PC-3 (cell line): ENCODE data around the gene TUFT1. TPM values are rescaled to one million over a fixed set of nuclear protein-coding genes. Genes with fewer than 3 reads are reported as not detected.

ENCODE experiments used
- ATAC-seq: fragments of 200-7000 bp; cut with Tn5 transposase; 2 replicates; pipeline ENCODE4 v1.9.1; 2020; ENCODE audit warnings: mild to moderate bottlenecking, moderate library complexity
- BruUV-seq: library from RNA; stranded (reverse); fragments of 400-500 nt; replicated peaks from 2 replicates; lab custom pipeline; 2021; lab: Mats Ljungman, UMichigan
- CTCF ChIA-PET: fragments of 300-600 bp; sonication (Branson Sonifier 250); formaldehyde crosslinking; loops from one replicate; lab custom pipeline; 2022; ENCODE audit warnings: antibody characterized with exemption; lab: Charles Lee
- POLR2A ChIA-PET: fragments of 300-600 bp; sonication (Branson Sonifier 250); formaldehyde crosslinking; loops from one replicate; lab custom pipeline; 2022; ENCODE audit warnings: antibody characterized with exemption; ENCODE audit not compliant: unreplicated experiment; lab: Charles Lee
- DNase-seq: peaks from one replicate; pipeline ENCODE4 v3.0.0-alpha.2; 2015
- H2AFZ ChIP-seq: fragments of 300-600 bp; sonication (generic); 2 replicates; pipeline ENCODE4 v1.6.0; 2016; ENCODE audit warnings: antibody characterized with exemption, low read length
- H3F3A ChIP-seq: fragments of 300-600 bp; sonication (generic); one replicate; pipeline ENCODE4 v1.6.0; 2017; ENCODE audit warnings: antibody characterized with exemption, low read length, control low read depth, mild to moderate bottlenecking; ENCODE audit not compliant: unreplicated experiment
- H3K27ac ChIP-seq: fragments of 300-600 bp; sonication (generic); 2 replicates; pipeline ENCODE4 v1.5.1; 2016; ENCODE audit warnings: mild to moderate bottlenecking, low read length
- H3K27me3 ChIP-seq: fragments of 300-600 bp; sonication (generic); 2 replicates; pipeline ENCODE4 v1.6.1; 2016; ENCODE audit warnings: low read length, mixed read lengths
- H3K36me3 ChIP-seq: fragments of 300-600 bp; sonication (generic); 2 replicates; pipeline ENCODE4 v1.6.1; 2016; ENCODE audit warnings: low read depth, mixed run types, low read length, mixed read lengths
- H3K4me1 ChIP-seq: fragments of 300-600 bp; sonication (generic); 2 replicates; pipeline ENCODE4 v1.5.1; 2016; ENCODE audit warnings: low read length; ENCODE audit not compliant: insufficient read depth
- H3K4me2 ChIP-seq: fragments of 300-600 bp; sonication (generic); 2 replicates; pipeline ENCODE4 v1.6.0; 2016; ENCODE audit warnings: low read length
- H3K4me3 ChIP-seq: fragments of 300-600 bp; sonication (generic); 2 replicates; pipeline ENCODE4 v1.5.1; 2016; ENCODE audit warnings: mild to moderate bottlenecking, low read length, mixed read lengths
- H3K79me2 ChIP-seq: fragments of 300-600 bp; sonication (generic); 2 replicates; pipeline ENCODE4 v1.6.1; 2017; ENCODE audit warnings: low read length, mixed read lengths
- H3K9ac ChIP-seq: fragments of 300-600 bp; sonication (generic); 2 replicates; pipeline ENCODE4 v1.6.0; 2016; ENCODE audit warnings: mild to moderate bottlenecking, low read length
- H3K9me2 ChIP-seq: fragments of 300-600 bp; sonication (generic); replicated peaks from 2 replicates; pipeline ENCODE4 v1.6.1; 2016; ENCODE audit warnings: mixed run types, low read length, mixed read lengths
- H3K9me3 ChIP-seq: fragments of 300-600 bp; sonication (generic); 2 replicates; pipeline ENCODE4 v1.6.1; 2016; ENCODE audit warnings: low read length, mixed read lengths
- H4K20me1 ChIP-seq: fragments of 300-600 bp; sonication (generic); 2 replicates; pipeline ENCODE4 v1.6.1; 2016; ENCODE audit warnings: low read length, mixed read lengths
- EZH2 ChIP-seq: fragments of 300-600 bp; sonication (generic); IDR thresholded peaks from one replicate; pipeline ENCODE4 v1.6.1; 2017; ENCODE audit warnings: antibody characterized with exemption, mild to moderate bottlenecking, low read length; ENCODE audit not compliant: unreplicated experiment
- EZH2phosphoT487 ChIP-seq: fragments of 300-600 bp; sonication (generic); IDR thresholded peaks from 2 replicates; pipeline ENCODE4 v1.6.1; 2018; ENCODE audit warnings: mild to moderate bottlenecking, antibody characterized with exemption, low read length, borderline replicate concordance
- intact Hi-C: fragments of 100-400 bp; cut with micrococcal nuclease; formaldehyde crosslinking; loops from 2 replicates; pipeline ENCODE4 v1.9.0; 2023
- total RNA-seq: library from RNA; depleted of rRNA; stranded (reverse); fragments of >200 nt; gene quantifications from 2 replicates; pipeline ENCODE4 v1.2.3, GENCODE V29; 2014
- TF ChIP-seq, protein P1 (sequence below): fragments of 300-600 bp; sonication (generic); conservative IDR thresholded peaks from 2 replicates; pipeline ENCODE4 v1.5.1; 2017; ENCODE audit warnings: antibody characterized with exemption, low read depth, mild to moderate bottlenecking, low read length

TUFT1 gene
- total RNA-seq, 1 experiment from 2014 or later, result 33.9 TPM

GRCh38 chr1:151502859-151503780, 37.0 kb upstream of the TUFT1 start:
- CTCF ChIA-PET, result no interaction called here

DNA sequence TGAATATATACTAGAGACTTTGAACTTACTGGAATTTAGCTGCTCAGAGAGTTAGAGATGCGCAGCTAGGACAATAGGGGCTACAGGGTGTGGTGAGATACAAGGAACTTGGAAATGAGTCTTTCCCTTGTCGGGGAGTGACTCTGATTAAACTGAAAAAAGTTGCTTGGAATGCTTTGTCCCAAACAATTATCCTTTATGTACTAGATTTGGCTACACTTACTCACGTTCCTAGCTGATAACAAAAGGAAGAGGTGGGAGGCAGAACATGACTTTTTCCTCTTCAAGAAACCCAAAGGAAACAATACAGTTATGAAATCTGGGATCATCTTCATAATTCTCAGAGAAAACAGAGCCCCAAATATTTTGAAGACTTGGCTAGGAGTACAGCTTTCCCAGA, 35.9 kb upstream of the TUFT1 start:
- ChIA-PET CTCF (no interaction called here), POLR2A (interaction anchor here (0.7 kb wide), 1 partner anchor 10 kb away, joined by 9 read pairs; no protein-coding TSS in a partner anchor)
- Histone ChIP-seq H3K36me3 (no peaks in the 10 kb centered on the region), H3K27ac (no peak overlapping the region), H3K9me2 (no peaks in the 10 kb centered on the region), H3K9ac (no peak overlapping the region), H3F3A (no peaks in the 10 kb centered on the region), H3K4me1 (no peaks in the 10 kb centered on the region), H3K4me2 (no peak overlapping the region), H2AFZ (no peak overlapping the region), H3K9me3 (no peaks in the 10 kb centered on the region), H3K27me3 (no peaks in the 10 kb centered on the region), H4K20me1 (no peaks in the 10 kb centered on the region), H3K79me2 (no peaks in the 10 kb centered on the region), H3K4me3 (no peak overlapping the region)
- no peak for ATAC-seq
- no peak for DNase-seq
- TF ChIP-seq, protein P1, sequence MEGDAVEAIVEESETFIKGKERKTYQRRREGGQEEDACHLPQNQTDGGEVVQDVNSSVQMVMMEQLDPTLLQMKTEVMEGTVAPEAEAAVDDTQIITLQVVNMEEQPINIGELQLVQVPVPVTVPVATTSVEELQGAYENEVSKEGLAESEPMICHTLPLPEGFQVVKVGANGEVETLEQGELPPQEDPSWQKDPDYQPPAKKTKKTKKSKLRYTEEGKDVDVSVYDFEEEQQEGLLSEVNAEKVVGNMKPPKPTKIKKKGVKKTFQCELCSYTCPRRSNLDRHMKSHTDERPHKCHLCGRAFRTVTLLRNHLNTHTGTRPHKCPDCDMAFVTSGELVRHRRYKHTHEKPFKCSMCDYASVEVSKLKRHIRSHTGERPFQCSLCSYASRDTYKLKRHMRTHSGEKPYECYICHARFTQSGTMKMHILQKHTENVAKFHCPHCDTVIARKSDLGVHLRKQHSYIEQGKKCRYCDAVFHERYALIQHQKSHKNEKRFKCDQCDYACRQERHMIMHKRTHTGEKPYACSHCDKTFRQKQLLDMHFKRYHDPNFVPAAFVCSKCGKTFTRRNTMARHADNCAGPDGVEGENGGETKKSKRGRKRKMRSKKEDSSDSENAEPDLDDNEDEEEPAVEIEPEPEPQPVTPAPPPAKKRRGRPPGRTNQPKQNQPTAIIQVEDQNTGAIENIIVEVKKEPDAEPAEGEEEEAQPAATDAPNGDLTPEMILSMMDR, result no peak
- BruUV-seq, result no TSS peak
- intact Hi-C loops, result no loop called here

More at GRCh38 chr1:151502859-151503780, 37.0 kb upstream of the TUFT1 start:
- H3K4me3 ChIP-seq, result no peak overlapping the region
- DNase-seq, result no peak
- H3K4me2 ChIP-seq, result no peak overlapping the region
- H4K20me1 ChIP-seq, result no peaks in the 10 kb centered on the region
- no peaks in the 10 kb centered on the region for H3F3A ChIP-seq
- H3K27me3 ChIP-seq, result no peaks in the 10 kb centered on the region
- POLR2A ChIA-PET, result no interaction called here
- no peaks in the 10 kb centered on the region for H3K79me2 ChIP-seq
- no peaks in the 10 kb centered on the region for H3K9me3 ChIP-seq
- H3K4me1 ChIP-seq, result no peaks in the 10 kb centered on the region
- H3K36me3 ChIP-seq, result no peaks in the 10 kb centered on the region
- no peak overlapping the region for H2AFZ ChIP-seq
- H3K27ac ChIP-seq, result no peak overlapping the region
- TF ChIP-seq EZH2 (no peak), EZH2phosphoT487 (no peak)
- TF ChIP-seq, protein P1, result no peak
- ATAC-seq, result no peak
- intact Hi-C loops, result no loop called here
- H3K9me2 ChIP-seq, result no peaks in the 10 kb centered on the region
- BruUV-seq, result no TSS peak
- no peak overlapping the region for H3K9ac ChIP-seq

GRCh38 chr1:151504759-151505158, 35.4 kb upstream of the TUFT1 start:
- H3K4me1 ChIP-seq, result no peaks in the 10 kb centered on the region
- ATAC-seq, result no peak
- intact Hi-C loops, result no loop called here

More at GRCh38 chr1:151504759-151505158, 35.4 kb upstream of the TUFT1 start:
- Histone ChIP-seq H3K4me2 (no peak overlapping the region), H3K9ac (no peak overlapping the region), H2AFZ (no peak overlapping the region), H3K4me3 (no peak overlapping the region), H3K36me3 (no peaks in the 10 kb centered on the region), H4K20me1 (no peaks in the 10 kb centered on the region), H3K79me2 (no peaks in the 10 kb centered on the region), H3K27ac (no peak overlapping the region), H3K9me3 (no peaks in the 10 kb centered on the region), H3K27me3 (no peaks in the 10 kb centered on the region), H3F3A (no peaks in the 10 kb centered on the region), H3K9me2 (no peaks in the 10 kb centered on the region)
- CTCF ChIA-PET, result no interaction called here
- BruUV-seq, result no TSS peak
- POLR2A ChIA-PET, result interaction anchor here (0.7 kb wide), 1 partner anchor 10 kb away, joined by 9 read pairs; no protein-coding TSS in a partner anchor
- no peak for TF ChIP-seq EZH2phosphoT487
- DNase-seq, result no peak
